Prostate gland (tissue), 2 donors: ENCODE results near the gene CUL4A.

Source experiments
- CTCF ChIP-seq, 4 experiments: fragments of 200-600 bp in 2 of 4; fragments of 450-650 bp in 2 of 4; sonication (generic) in 2 of 4; IDR thresholded peaks; 1 replicate in 3 of 4; 2 replicates in 1 of 4; pipeline ENCODE4 v1.5.1; 2016 to 2019; ENCODE audit warnings: antibody characterized with exemption in 4 of 4, mild to moderate bottlenecking in 2 of 4, moderate library complexity in 2 of 4
- POLR2A ChIP-seq: fragments of 450-650 bp; IDR thresholded peaks from one replicate; pipeline ENCODE4 v1.6.1; 2016; ENCODE audit warnings: antibody characterized with exemption, mild to moderate bottlenecking
- POLR2AphosphoS5 ChIP-seq: sonication (generic); formaldehyde crosslinking; IDR thresholded peaks from one replicate; pipeline ENCODE4 v1.6.1; 2017; ENCODE audit warnings: antibody characterized with exemption

DNA sequence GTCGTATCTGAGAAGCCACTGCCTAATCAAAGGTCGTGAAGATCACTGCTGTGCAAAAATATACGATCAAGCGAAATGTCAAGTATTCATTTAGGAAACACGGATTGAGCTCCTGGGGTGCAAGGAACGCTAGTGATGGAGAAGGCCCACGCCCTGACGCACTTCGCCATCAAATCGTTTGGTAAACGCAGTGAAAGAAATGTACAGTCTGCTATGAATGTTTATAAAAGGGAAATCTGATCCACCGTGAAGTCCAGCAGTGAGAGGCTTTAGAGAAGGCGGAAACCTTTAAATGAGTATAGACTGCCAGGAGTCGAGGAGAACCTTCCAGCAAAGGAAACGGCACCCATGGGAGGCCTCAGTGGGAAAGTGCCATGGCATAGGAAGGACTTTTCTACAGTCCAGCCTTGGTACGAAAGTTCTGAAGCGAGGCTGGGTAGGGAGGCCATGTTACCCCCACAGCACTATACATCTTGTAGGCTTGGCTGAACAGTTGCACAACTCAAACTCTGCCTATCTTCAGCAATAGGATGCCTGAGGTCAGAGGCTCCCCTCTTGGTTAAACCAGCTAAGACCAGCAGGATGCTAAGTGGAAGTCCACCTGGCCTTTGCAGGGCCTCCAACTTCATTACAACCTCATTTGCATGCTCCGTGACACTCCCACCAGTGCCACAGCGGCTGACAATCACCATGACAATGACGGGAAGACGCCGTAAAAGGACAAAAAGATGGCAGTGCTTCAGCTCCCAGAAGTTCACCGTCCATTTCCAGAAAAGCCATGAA is 21.3 kb upstream of the CUL4A start:
- TF ChIP-seq POLR2A (no peak), CTCF (IDR thresholded peaks at IDR 0.05) (no peak), POLR2AphosphoS5 (no peak)
